ENCODE data around the gene WBP1L. TPM values are rescaled to one million over a fixed set of nuclear protein-coding genes. Genes with fewer than 3 reads are reported as not detected.
A peak's percentile ranks its signal among the peaks of the same experiment; 100 is the strongest.

Gene WBP1L
- total and polyA plus RNA-seq, 2 experiments from 2014 or later = 7.0 to 55.7 TPM

GRCh38 chr10:102791754-102792395, 48.1 kb downstream of the WBP1L start:
- Histone ChIP-seq H3K79me2 (replicated peaks; ENCODE audit: insufficient read depth) (peaks cover 14% of the 10 kb centered on the region), H3F3A (replicated peaks; ENCODE audit: low read depth) (no peaks in the 10 kb centered on the region), H3K36me3 (ENCODE audit: insufficient read depth) (no peaks in the 10 kb centered on the region), H2AFZ (no peak overlapping the region), H3K27me3 (ENCODE audit: insufficient read depth) (no peaks in the 10 kb centered on the region), H3K9me2 (ENCODE audit: insufficient read depth) (no peaks in the 10 kb centered on the region), H3K4me1 (ENCODE audit: insufficient read depth) (no peaks in the 10 kb centered on the region), H3K4me3 (no peak overlapping the region), H3K27ac (ENCODE audit: low read depth) (no peak overlapping the region), H4K20me1 (replicated peaks; ENCODE audit: insufficient read depth) (no peaks in the 10 kb centered on the region), H3K4me2 (no peak overlapping the region)
- H3K4me1 Mint-ChIP-seq = peaks cover 11% of the 10 kb centered on the region; the same call in 2 of the 3 replicates
- H3K27me3 Mint-ChIP-seq (ENCODE audit: insufficient read depth, low read depth, poor library complexity) = no peaks in the 10 kb centered on the region
- no peak overlapping the region for H3K4me3 Mint-ChIP-seq
- no peak for TF ChIP-seq JUNB (IDR thresholded peaks at IDR 0.05; ENCODE audit: unreplicated experiment)
- no peak for TF ChIP-seq ZNF462 (CRISPR knock-in tag; IDR thresholded peaks at IDR 0.05)
- no peak for TF ChIP-seq NANOG (IDR thresholded peaks at IDR 0.05; ENCODE audit: borderline replicate concordance)
- no peak for TF ChIP-seq CREB1 (CRISPR knock-in tag; IDR thresholded peaks at IDR 0.05; ENCODE audit: low read depth)
- TF ChIP-seq POLR2AphosphoS5 (IDR thresholded peaks at IDR 0.05; ENCODE audit: low read depth) = no peak
- TF ChIP-seq CTCF (conservative IDR thresholded peaks at IDR 0.05; ENCODE audit: low read depth in 2 of 2) = no peak
- TF ChIP-seq STAT1 (IDR thresholded peaks at IDR 0.05; ENCODE audit: unreplicated experiment) = no peak
- no peak for TF ChIP-seq ZNF114 (CRISPR knock-in tag; IDR thresholded peaks at IDR 0.05)
- no peak for TF ChIP-seq EZH2 (IDR thresholded peaks at IDR 0.05; ENCODE audit: low read depth, unreplicated experiment)
- TF ChIP-seq, protein P1, sequence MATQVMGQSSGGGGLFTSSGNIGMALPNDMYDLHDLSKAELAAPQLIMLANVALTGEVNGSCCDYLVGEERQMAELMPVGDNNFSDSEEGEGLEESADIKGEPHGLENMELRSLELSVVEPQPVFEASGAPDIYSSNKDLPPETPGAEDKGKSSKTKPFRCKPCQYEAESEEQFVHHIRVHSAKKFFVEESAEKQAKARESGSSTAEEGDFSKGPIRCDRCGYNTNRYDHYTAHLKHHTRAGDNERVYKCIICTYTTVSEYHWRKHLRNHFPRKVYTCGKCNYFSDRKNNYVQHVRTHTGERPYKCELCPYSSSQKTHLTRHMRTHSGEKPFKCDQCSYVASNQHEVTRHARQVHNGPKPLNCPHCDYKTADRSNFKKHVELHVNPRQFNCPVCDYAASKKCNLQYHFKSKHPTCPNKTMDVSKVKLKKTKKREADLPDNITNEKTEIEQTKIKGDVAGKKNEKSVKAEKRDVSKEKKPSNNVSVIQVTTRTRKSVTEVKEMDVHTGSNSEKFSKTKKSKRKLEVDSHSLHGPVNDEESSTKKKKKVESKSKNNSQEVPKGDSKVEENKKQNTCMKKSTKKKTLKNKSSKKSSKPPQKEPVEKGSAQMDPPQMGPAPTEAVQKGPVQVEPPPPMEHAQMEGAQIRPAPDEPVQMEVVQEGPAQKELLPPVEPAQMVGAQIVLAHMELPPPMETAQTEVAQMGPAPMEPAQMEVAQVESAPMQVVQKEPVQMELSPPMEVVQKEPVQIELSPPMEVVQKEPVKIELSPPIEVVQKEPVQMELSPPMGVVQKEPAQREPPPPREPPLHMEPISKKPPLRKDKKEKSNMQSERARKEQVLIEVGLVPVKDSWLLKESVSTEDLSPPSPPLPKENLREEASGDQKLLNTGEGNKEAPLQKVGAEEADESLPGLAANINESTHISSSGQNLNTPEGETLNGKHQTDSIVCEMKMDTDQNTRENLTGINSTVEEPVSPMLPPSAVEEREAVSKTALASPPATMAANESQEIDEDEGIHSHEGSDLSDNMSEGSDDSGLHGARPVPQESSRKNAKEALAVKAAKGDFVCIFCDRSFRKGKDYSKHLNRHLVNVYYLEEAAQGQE (IDR thresholded peaks at IDR 0.05; ENCODE audit: unreplicated experiment) = no peak
- no peak for TF ChIP-seq ZNF331 (CRISPR knock-in tag; IDR thresholded peaks at IDR 0.05; ENCODE audit: low read depth)
- DNase-seq (ENCODE audit: low spot score) = no peak
- H3K36me3 Mint-ChIP-seq (ENCODE audit: low read depth) = peaks cover 4% of the 10 kb centered on the region; the same call in 1 of the 3 replicates
- no peak for ATAC-seq
- H3K9me3 Mint-ChIP-seq = peaks cover 5% of the 10 kb centered on the region; the same call in 1 of the 3 replicates
- H3K27ac Mint-ChIP-seq = peak overlapping the region; percentile 26; the same call in 1 of the 2 replicates
